Stimulated activated CD4-positive, alpha-beta T cell treated with anti-CD3 and anti-CD28 coated beads, TNF-alpha, amount 100 ng/mL, for 4 hours (primary cell): Measurements from ENCODE around the gene ADORA2A.
A peak's percentile ranks its signal among the peaks of the same experiment; 100 is the strongest.

Experiments used
- DNase-seq, 3 experiments: peaks; one replicate each; pipeline ENCODE4 v3.0.0-alpha.2; 2020; ENCODE audit warnings: low read depth in 3 of 3

ADORA2A gene

GRCh38 chr22:24418786-24419474, 8.5 kb upstream of the ADORA2A start:
- DNase-seq, result no peak

GRCh38 chr22:24419475-24419850, 7.9 kb upstream of the ADORA2A start:
- no peak for DNase-seq

DNA sequence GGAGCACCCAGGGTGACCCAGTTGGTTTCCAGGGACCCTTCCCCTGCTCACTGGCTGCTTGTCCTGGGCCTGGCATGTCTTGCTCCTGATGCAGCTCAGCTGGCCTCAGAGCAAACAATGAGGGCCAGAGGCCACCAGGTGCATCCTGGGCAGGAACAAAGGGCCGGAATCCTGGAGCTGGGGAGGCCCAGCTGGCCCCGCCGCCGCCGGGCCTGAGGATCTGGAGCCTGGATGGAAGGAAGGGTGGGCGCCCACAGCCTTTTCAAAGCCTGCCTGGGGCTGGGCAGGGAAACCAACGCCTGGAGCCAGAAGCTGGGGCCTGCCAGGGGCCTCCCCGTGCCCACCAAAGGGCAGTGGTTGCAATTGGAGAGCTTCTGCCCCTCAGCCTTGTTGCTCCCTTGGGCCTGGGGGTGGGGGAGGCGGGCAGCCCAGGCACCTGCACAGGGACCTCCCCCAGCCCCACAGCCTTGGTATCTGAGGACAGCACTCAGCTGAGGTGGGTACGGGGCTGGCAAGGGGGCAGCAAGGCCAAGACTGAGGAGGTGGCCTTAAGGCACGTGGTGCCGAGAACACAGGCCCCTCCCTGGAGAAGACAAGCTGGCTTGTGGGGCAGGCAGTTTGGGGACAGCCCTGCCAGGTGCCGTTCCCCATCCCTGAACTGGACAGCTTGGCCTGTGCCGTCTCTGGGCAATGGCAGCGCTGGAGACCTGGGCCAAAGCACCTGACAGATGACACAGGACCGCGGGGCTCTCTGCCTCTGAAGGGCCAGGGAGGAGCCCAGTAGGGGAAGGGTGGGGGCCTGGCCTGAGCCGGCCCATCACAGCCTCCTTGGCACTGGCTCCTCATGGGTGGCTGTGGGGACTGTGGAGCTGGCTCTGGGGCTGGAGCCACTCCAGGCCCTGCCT, 7.1 kb upstream of the ADORA2A start:
- DNase-seq, result no peak

DNA sequence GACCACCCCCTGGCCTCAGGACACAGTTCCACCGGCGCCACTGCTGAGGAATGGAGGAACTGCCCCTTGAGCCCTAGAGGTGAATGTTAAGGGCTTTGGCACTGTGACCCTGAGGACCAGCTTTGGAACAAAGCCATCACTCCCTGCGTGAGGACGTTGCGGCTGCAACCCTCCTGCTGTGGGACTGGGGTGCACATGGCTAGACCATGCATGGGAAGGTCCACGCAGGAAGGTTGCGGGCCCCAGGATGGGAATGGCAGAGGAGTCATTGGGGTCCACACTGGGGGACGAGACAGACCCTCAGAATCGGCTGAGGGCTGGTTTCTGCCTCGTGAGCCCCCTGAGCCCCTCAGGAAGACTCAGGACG, 6.4 kb upstream of the ADORA2A start:
- DNase-seq, result no peak

GRCh38 chr22:24421428-24421931, 5.9 kb upstream of the ADORA2A start:
- no peak for DNase-seq

GRCh38 chr22:24422102-24422665, 5.2 kb upstream of the ADORA2A start:
- no peak for DNase-seq

GRCh38 chr22:24423519-24424000, 3.8 kb upstream of the ADORA2A start:
- DNase-seq, result peak in 2 of 3 experiments; percentile 41 to 68

DNA sequence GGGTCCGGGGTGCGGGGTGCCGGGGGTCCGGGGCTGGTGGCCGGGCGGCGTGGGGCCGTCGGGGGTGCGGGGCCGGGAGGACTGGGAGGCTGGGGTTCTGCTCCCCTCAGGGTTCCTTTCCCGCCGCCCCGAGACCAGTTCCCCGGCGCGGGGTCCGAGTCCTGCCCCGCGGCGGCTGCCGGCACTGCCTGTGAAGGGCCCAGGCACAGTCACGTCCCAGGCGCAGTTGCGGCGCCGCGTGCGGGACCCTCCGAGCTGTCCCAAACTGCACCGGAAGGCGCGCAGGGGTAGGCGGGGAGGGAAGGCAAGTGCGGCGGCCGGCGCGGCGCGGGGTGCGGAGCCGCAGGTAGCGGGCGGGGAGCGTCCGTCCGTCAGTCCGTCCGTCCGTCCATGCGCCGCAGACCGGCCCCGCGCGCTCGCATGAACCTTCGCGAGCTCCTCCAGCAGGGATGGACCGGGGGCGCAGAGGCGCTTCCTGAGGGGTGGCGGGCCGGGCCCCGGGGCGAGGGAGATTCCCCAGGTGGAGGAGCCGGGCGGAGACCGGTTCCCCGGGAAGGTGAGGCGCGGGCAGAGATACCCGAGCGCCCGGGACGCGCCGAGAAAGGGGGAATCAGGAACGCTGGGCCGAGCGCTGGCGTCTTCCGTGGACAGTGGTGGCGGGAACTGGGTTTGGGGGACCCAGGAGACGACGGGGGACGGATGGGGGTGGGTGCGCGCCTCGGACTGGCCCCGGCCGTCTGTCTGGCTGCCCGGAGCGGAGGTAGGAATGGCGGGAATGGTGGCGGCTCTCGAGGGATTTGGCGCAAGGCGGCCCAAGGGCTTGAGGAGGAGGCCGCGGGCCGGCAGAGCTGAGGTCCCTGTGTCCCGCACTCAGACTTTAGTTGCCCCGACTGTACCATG, 3.1 kb upstream of the ADORA2A start:
- DNase-seq, result peak in 2 of 3 experiments; percentile 32 to 47

- DNase-seq, result no peak
These were observed 2.3 kb upstream of the ADORA2A start for GRCh38 chr22:24424901-24425775.

DNA sequence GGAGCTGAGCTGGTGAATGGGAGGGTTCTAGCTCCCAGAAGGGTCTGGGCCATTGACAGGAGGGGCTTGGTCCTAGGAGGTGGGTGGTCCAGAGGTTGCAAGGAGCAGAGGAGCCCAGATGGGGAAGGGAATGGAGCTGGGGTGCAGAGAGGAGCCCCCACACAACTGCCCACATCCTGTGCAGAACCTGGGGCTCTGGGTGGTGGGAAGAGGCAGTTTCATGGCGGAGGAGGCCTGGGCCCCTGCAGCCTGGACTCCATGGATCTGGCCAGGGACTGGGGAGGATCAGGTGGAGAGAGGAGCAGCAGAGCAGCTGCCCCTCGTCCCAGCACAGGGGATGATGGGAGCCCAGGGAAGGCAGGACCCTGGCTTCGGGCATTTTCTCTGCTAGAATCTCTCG, 963 bp upstream of the ADORA2A start:
- no peak for DNase-seq

DNA sequence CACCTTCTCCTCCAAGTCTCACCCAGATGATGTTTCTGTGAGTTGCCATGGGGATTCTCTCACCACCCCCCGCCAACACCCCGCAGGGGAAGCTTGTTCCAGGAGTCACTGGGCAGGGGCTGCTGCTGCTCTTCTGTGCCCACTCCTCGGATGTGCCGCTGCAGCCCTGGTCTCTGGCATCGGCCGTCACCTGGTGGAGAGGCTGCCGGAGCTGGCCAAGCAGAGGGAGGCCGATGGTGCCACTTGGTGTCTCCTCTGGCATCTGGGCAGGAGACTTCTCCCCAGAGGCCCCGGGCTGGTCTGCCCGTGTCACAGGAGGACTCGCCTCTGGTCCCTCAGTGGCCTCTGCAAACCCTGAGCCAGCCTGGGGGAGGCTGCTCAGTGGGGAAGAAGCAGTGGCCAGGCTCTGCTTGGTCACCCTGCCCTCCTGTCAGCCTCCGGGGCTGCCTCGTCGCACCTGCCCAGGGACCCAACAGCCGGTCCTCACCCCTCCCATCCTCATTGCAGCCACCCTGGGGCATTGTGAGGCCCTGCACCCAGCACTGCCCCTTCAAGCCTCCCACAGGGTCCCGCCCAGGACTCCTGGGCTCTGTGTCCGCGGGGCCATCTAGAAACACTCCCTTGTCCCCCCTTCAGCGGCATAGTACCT, 424 bp upstream of the ADORA2A start:
- DNase-seq, result no peak

GRCh38 chr22:24428751-24429410, 1.5 kb downstream of the ADORA2A start:
- no peak for DNase-seq

DNA sequence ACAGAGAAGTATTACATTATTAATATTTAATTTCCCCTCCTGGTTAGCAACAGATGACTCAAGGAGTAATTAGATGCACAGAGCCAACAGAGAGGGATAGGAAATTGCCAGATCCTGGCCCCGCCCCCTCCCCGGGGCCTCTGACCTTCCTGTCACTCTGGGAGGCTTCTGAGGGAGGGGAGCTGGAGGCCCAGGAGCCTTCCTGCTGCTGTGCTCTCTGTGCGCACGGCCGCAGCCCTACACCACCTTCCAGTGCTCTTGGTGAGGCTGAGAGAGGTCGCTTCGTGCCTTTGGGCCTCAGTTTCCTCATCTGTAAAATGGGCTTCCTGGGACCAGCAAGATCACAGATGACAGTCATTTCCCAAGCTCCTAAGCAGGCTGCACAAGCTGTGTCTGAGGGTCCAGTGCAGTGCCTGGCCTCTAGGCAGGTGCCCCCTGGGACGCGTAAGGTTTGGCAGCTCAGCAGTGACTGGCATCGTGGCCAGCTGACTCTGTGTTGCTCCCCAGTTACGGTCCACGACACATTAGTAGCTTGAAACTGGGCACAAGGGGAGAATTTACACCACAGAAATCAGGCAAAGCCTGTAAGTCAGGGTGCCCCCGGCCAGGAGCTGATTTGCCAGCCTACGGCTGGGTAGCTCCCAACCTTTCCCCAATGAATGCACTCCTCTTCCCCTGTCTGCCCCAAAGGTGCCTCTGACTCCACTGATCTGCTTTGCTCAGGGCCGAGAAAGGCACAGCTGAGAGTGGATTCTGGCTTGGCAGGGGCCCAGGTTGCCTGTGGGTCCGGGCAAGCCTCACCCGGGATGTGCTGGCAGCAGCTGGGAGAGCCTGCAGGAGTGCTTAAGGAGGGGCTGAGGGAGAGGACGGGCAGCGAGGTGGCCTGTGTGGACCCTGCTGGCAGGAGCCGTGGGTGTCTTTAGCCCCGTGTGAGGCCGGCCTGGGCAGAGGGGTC, 2.3 kb downstream of the ADORA2A start:
- peak in 2 of 3 experiments; percentile 43 to 50 for DNase-seq

DNA sequence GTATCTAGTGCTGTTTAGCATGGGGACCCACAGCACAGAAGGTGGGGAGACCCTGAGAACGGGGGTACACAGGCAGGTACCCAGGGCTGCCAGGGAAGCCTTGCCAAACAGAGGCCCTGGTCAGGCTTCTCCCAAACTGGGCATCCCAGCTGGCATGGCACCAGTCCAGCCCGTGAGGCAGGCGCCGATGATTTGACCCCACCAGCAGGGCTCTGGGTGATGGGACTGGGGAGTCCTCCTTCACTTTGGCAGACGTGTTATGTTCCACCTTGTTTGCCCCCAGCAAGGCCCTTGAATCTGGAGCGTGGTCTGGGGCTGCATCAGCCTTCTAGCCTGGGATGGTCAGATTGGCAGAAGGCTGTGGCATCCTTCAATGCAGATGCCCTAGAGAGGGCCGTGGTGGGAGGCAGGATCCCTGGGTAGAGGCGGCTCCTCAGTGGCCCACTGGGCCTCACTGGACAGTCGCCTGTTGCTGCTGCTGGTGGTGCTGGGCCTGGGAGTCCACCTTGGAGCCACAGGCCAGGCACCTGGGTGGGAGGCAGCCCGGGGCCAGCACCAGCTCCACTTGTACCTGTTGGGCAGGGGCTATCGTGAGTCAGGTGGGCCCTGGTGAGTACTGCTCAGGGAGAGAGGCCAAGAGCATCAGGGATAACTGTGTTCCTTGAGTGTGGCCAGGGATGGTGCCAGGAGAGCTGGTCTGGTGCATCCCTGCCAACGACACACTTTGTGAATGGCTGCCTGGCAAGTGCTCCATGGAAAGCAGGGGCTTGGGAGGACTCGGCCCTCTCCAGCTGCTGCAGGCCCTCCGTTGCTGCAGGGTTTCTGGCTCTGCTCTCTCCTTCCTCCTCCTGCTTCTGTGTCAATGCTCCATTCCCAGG, 3.3 kb downstream of the ADORA2A start:
- DNase-seq, result no peak

- no peak for DNase-seq
These were observed 4.1 kb downstream of the ADORA2A start for GRCh38 chr22:24431309-24432034.

DNA sequence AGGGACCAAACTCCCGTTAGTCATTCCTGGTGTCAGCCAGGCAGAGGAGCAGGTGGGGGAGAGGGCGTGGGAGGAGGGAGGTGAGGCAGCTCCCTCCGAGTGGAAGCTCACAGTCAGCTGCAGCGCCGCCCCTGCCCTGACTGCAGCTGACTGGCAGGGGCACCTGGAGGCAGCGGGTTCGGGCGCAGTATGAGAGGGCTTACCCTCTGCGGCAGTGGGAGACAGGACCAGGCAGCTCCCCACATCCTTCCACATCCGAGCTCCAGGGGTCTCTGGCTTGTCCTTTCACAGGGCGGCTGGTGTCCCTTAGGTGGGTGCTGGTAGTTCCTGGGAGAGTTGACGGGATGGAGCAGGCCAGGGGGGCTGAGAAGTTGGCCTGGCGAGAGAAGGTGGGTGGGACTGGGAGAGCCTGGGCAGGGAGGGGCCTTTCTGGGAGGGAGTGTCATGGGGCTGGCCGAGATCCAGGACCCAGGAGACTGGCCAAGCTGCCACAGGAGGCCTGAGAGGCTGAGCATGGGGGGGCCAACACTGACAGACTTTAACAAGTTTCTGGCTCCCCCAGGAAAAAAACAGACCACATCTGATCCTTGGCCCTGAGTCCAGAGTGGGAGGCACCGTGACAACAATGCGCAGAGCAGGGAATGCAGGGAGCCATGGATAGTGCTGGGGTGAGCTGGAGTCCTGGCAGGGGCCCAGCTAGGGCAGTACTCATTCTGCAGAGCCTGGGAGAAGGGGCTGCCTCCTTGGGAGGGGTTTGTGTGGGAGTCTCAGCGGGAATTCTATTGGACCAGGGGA, 4.9 kb downstream of the ADORA2A start:
- DNase-seq, result peak in 1 of 3 experiments; percentile 44
